Measurements from ENCODE around the gene SLC35G6.

Gene SLC35G6

GRCh38 chr17:7497228-7497627, 16.0 kb downstream of the SLC35G6 start:
- Histone ChIP-seq H3K4me2 (ENCODE audit: insufficient read depth, low read length) (no peak overlapping the region), H2AFZ (ENCODE audit: low read depth, low read length) (no peak overlapping the region), H3K36me3 (ENCODE audit: insufficient read depth, low read length) (peaks cover 81% of the 10 kb centered on the region), H3K27me3 (ENCODE audit: insufficient read depth, low read length, poor library complexity) (no peaks in the 10 kb centered on the region), H3K4me3 (ENCODE audit: low read depth in 1 of 2, low read length in 2 of 2) (no peak overlapping the region), H4K20me1 (ENCODE audit: insufficient read depth, low read length) (peaks cover 55% of the 10 kb centered on the region), H3K79me2 (ENCODE audit: insufficient read depth, low read length) (peaks cover 50% of the 10 kb centered on the region), H3K9me3 (ENCODE audit: insufficient read depth, low read length, severe bottlenecking) (no peaks in the 10 kb centered on the region), H3K9ac (ENCODE audit: low read depth, low read length) (no peak overlapping the region), H3K27ac (ENCODE audit: low read length) (no peak overlapping the region), H3K4me1 (ENCODE audit: insufficient read depth, low read length) (0 out of 2 replicates have a peak, but pooled peaks cover 5% of the 10 kb centered on the region)
- TF ChIP-seq, protein P1, sequence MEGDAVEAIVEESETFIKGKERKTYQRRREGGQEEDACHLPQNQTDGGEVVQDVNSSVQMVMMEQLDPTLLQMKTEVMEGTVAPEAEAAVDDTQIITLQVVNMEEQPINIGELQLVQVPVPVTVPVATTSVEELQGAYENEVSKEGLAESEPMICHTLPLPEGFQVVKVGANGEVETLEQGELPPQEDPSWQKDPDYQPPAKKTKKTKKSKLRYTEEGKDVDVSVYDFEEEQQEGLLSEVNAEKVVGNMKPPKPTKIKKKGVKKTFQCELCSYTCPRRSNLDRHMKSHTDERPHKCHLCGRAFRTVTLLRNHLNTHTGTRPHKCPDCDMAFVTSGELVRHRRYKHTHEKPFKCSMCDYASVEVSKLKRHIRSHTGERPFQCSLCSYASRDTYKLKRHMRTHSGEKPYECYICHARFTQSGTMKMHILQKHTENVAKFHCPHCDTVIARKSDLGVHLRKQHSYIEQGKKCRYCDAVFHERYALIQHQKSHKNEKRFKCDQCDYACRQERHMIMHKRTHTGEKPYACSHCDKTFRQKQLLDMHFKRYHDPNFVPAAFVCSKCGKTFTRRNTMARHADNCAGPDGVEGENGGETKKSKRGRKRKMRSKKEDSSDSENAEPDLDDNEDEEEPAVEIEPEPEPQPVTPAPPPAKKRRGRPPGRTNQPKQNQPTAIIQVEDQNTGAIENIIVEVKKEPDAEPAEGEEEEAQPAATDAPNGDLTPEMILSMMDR (IDR thresholded peaks at IDR 0.05; ENCODE audit: borderline replicate concordance, extremely low read depth, low read length, poor library complexity, severe bottlenecking) = no peak
- TF ChIP-seq EZH2 (IDR thresholded peaks at IDR 0.05; ENCODE audit: borderline replicate concordance, low read depth, low read length, severe bottlenecking) = no peak
- DNase-seq (no peak), ATAC-seq (ENCODE audit: insufficient read depth, low read depth) (no peak)

DNA sequence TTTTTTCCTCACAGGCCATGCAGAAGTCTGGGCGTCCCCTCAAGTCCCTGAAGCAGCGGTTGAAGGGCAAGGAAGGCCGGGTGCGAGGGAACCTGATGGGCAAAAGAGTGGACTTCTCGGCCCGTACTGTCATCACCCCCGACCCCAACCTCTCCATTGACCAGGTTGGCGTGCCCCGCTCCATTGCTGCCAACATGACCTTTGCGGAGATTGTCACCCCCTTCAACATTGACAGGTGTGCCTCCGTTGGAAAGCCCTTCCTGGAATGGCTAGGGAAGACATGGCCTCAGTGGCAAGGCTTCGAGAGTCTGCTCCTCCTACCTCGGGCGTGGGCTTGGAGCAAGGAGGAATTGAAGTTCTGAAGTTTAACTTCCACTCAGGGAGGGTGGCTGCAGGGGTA, 16.4 kb downstream of the SLC35G6 start:
- no peak overlapping the region for H3K27ac ChIP-seq (ENCODE audit: low read length)
- H3K9me3 ChIP-seq (ENCODE audit: insufficient read depth, low read length, severe bottlenecking) = no peaks in the 10 kb centered on the region
- no peak for DNase-seq
- H2AFZ ChIP-seq (ENCODE audit: low read depth, low read length) = no peak overlapping the region
- no peak overlapping the region for H3K4me2 ChIP-seq (ENCODE audit: insufficient read depth, low read length)
- peaks cover 46% of the 10 kb centered on the region for H3K79me2 ChIP-seq (ENCODE audit: insufficient read depth, low read length)
- no peak for ATAC-seq (ENCODE audit: insufficient read depth, low read depth)
- no peaks in the 10 kb centered on the region for H3K27me3 ChIP-seq (ENCODE audit: insufficient read depth, low read length, poor library complexity)
- TF ChIP-seq, protein P1 (IDR thresholded peaks at IDR 0.05; ENCODE audit: borderline replicate concordance, extremely low read depth, low read length, poor library complexity, severe bottlenecking) = no peak
- no peak for TF ChIP-seq EZH2 (IDR thresholded peaks at IDR 0.05; ENCODE audit: borderline replicate concordance, low read depth, low read length, severe bottlenecking)
- no peak overlapping the region for H3K9ac ChIP-seq (ENCODE audit: low read depth, low read length)
- H3K36me3 ChIP-seq (ENCODE audit: insufficient read depth, low read length) = peaks cover 84% of the 10 kb centered on the region
- 0 out of 2 replicates have a peak, but pooled peaks cover 5% of the 10 kb centered on the region for H3K4me1 ChIP-seq (ENCODE audit: insufficient read depth, low read length)
- peaks cover 57% of the 10 kb centered on the region for H4K20me1 ChIP-seq (ENCODE audit: insufficient read depth, low read length)
- no peak overlapping the region for H3K4me3 ChIP-seq (ENCODE audit: low read depth in 1 of 2, low read length in 2 of 2)

DNA sequence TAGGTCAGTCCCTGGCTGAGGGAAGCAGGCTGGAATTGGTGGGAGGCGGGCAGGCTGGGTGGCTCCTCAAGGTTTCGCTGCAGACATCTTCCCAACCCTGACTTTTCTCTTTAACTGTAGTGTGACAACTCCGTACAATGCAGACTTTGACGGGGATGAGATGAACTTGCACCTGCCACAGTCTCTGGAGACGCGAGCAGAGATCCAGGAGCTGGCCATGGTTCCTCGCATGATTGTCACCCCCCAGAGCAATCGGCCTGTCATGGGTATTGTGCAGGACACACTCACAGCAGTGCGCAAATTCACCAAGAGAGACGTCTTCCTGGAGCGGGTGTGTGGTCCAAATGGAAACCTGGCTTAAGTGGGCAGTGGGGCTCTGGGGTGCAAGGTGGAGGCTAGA, 17.9 kb downstream of the SLC35G6 start:
- Histone ChIP-seq H3K27ac (ENCODE audit: low read length) (no peak overlapping the region), H2AFZ (ENCODE audit: low read depth, low read length) (no peak overlapping the region), H3K27me3 (ENCODE audit: insufficient read depth, low read length, poor library complexity) (no peaks in the 10 kb centered on the region), H3K4me1 (ENCODE audit: insufficient read depth, low read length) (no peaks in the 10 kb centered on the region), H4K20me1 (ENCODE audit: insufficient read depth, low read length) (peaks cover 51% of the 10 kb centered on the region), H3K4me3 (ENCODE audit: low read depth in 1 of 2, low read length in 2 of 2) (no peak overlapping the region), H3K79me2 (ENCODE audit: insufficient read depth, low read length) (peaks cover 30% of the 10 kb centered on the region), H3K36me3 (ENCODE audit: insufficient read depth, low read length) (peaks cover 92% of the 10 kb centered on the region), H3K9ac (ENCODE audit: low read depth, low read length) (no peak overlapping the region), H3K4me2 (ENCODE audit: insufficient read depth, low read length) (no peak overlapping the region), H3K9me3 (ENCODE audit: insufficient read depth, low read length, severe bottlenecking) (no peaks in the 10 kb centered on the region)
- TF ChIP-seq, protein P1 (IDR thresholded peaks at IDR 0.05; ENCODE audit: borderline replicate concordance, extremely low read depth, low read length, poor library complexity, severe bottlenecking) = no peak
- no peak for TF ChIP-seq EZH2 (IDR thresholded peaks at IDR 0.05; ENCODE audit: borderline replicate concordance, low read depth, low read length, severe bottlenecking)
- ATAC-seq (ENCODE audit: insufficient read depth, low read depth) = no peak
- DNase-seq = no peak

GRCh38 chr17:7501729-7502128, 20.5 kb downstream of the SLC35G6 start:
- Histone ChIP-seq H3K27ac (ENCODE audit: low read length) (no peak overlapping the region), H3K9ac (ENCODE audit: low read depth, low read length) (no peak overlapping the region), H4K20me1 (ENCODE audit: insufficient read depth, low read length) (peaks cover 30% of the 10 kb centered on the region), H3K4me2 (ENCODE audit: insufficient read depth, low read length) (no peak overlapping the region), H2AFZ (ENCODE audit: low read depth, low read length) (no peak overlapping the region), H3K27me3 (ENCODE audit: insufficient read depth, low read length, poor library complexity) (no peaks in the 10 kb centered on the region), H3K4me1 (ENCODE audit: insufficient read depth, low read length) (no peaks in the 10 kb centered on the region), H3K79me2 (ENCODE audit: insufficient read depth, low read length) (peaks cover 7% of the 10 kb centered on the region), H3K4me3 (ENCODE audit: low read depth in 1 of 2, low read length in 2 of 2) (no peak overlapping the region), H3K9me3 (ENCODE audit: insufficient read depth, low read length, severe bottlenecking) (no peaks in the 10 kb centered on the region), H3K36me3 (ENCODE audit: insufficient read depth, low read length) (peaks cover 93% of the 10 kb centered on the region)
- DNase-seq (no peak), ATAC-seq (ENCODE audit: insufficient read depth, low read depth) (no peak)
- no peak for TF ChIP-seq EZH2 (IDR thresholded peaks at IDR 0.05; ENCODE audit: borderline replicate concordance, low read depth, low read length, severe bottlenecking)
- TF ChIP-seq, protein P1 (IDR thresholded peaks at IDR 0.05; ENCODE audit: borderline replicate concordance, extremely low read depth, low read length, poor library complexity, severe bottlenecking) = no peak
